Esophagus mucosa (tissue), 1 donor: ENCODE results near the gene UTY. TPM values are rescaled to one million over a fixed set of nuclear protein-coding genes. Genes with fewer than 3 reads are reported as not detected.
"Not testable (repeated sequence)": the region's sequence is repeated elsewhere in the genome, so short reads cannot be mapped to it uniquely, and the experiment has no call there.

Source experiments
- ATAC-seq: fragments of 200-7000 bp; cut with Tn5 transposase; one replicate; pipeline ENCODE4 v1.9.1; 2020
- total RNA-seq: library from RNA; stranded (reverse); gene quantifications from one replicate; pipeline ENCODE4 v1.2.4, GENCODE V29; 2023
- donor health status: DM: yes; HTN: yes; CAD: no.

The UTY gene
- total RNA-seq, 1 donor from 2014 or later, result not detected

- no peak for ATAC-seq
Observed at GRCh38 chrY:13296176-13296890, 183.5 kb downstream of the UTY start.

GRCh38 chrY:13295026-13295425 lies 184.8 kb downstream of the UTY start:
- no peak for ATAC-seq

- ATAC-seq, result no peak
Observed at GRCh38 chrY:13291199-13291598, 188.6 kb downstream of the UTY start.

- ATAC-seq, result not testable (repeated sequence)
Observed at GRCh38 chrY:13282151-13283054, 197.4 kb downstream of the UTY start.

- ATAC-seq, result no peak
Observed at GRCh38 chrY:13279561-13279960, 200.3 kb downstream of the UTY start.

GRCh38 chrY:13271706-13272105 lies 208.1 kb downstream of the UTY start:
- no peak for ATAC-seq

- not testable (repeated sequence) for ATAC-seq
Observed at GRCh38 chrY:13253941-13254440, 225.8 kb downstream of the UTY start.

- no peak for ATAC-seq
Observed at GRCh38 chrY:13250421-13250820, 229.4 kb downstream of the UTY start.

- ATAC-seq, result no peak
Observed at GRCh38 chrY:13243716-13244115, 236.1 kb downstream of the UTY start.

- ATAC-seq, result no peak
Observed at GRCh38 chrY:13233901-13234300, 245.9 kb downstream of the UTY start.

GRCh38 chrY:13233118-13233517 lies 246.7 kb downstream of the UTY start:
- ATAC-seq, result no peak

GRCh38 chrY:13227354-13227953 lies 252.4 kb downstream of the UTY start:
- no peak for ATAC-seq

GRCh38 chrY:13210961-13211646 lies 268.7 kb downstream of the UTY start:
- no peak for ATAC-seq

- ATAC-seq, result no peak
Observed at GRCh38 chrY:13205214-13205613, 274.6 kb downstream of the UTY start.

Other genes with a start within 250 kb of the UTY start
- not detected for gene TMSB4Y, start 223.9 kb upstream of the UTY start, total RNA-seq